Left lung (tissue), 10 donors: ENCODE measurements around the gene MINDY1. TPM values are rescaled to one million over a fixed set of nuclear protein-coding genes. Genes with fewer than 3 reads are reported as not detected.

Experiments used
- ATAC-seq: fragments of 200-7000 bp; cut with Tn5 transposase; one replicate; pipeline ENCODE4 v1.9.1; 2020; ENCODE audit warnings: moderate library complexity
- DNase-seq, 4 donors: peaks; one replicate each; pipeline ENCODE4 v3.0.0-alpha.2; 2013 to 2020
- H3K27ac ChIP-seq, 2 donors: fragments of 200-600 bp; sonication (generic) in 1 of 2; one replicate each; pipeline versions ENCODE4 v1.5.0 to v1.8.0; 2020 to 2021
- H3K27me3 ChIP-seq, 2 donors: fragments of 200-600 bp; sonication (generic) in 1 of 2; one replicate each; pipeline versions ENCODE4 v1.5.0 to v1.8.0; 2020 to 2021
- H3K36me3 ChIP-seq, 2 donors: fragments of 200-600 bp; sonication (generic) in 1 of 2; one replicate each; pipeline versions ENCODE4 v1.5.0 to v1.8.0; 2020 to 2021
- H3K4me1 ChIP-seq, 2 donors: fragments of 200-600 bp; one replicate each; pipeline ENCODE4 v1.8.0; 2021
- H3K4me3 ChIP-seq, 2 donors: fragments of 200-600 bp; sonication (generic) in 1 of 2; one replicate each; pipeline versions ENCODE4 v1.5.0 to v1.8.0; 2020 to 2021; ENCODE audit warnings: mild to moderate bottlenecking in 1 of 2
- H3K9me3 ChIP-seq, 2 donors: fragments of 200-600 bp; sonication (generic) in 1 of 2; one replicate each; pipeline versions ENCODE4 v1.5.0 to v1.8.0; 2020 to 2021
- intact Hi-C, 2 donors: fragments of 100-400 bp; cut with DNase I; formaldehyde crosslinking; loops; one replicate each; pipeline versions ENCODE4 v1.11.2 to v1.14.2; 2022
- polyA plus RNA-seq, 6 donors: library from polyadenylated mRNA; unstranded; fragments of 120-200 nt; gene quantifications; one replicate each; pipeline ENCODE4 v1.2.1, GENCODE V29; 2013; ENCODE audit not compliant: insufficient read length in 6 of 6
- total RNA-seq, 2 donors: library from RNA; stranded (reverse); fragmentation: NEBNext Ultra II Directional; extraction: Animal tissue kit (Norgen Biotek cat#: 25700); gene quantifications; one replicate each; pipeline ENCODE4 v1.2.1, GENCODE V29; 2021
- TF ChIP-seq, protein P1 (sequence below), 2 donors: fragments of 200-600 bp; sonication (generic) in 1 of 2; IDR thresholded peaks; one replicate each; pipeline versions ENCODE4 v1.5.0 to v1.8.0; 2021; ENCODE audit warnings: antibody characterized with exemption in 2 of 2
- donor health status: DM: no; HTN: yes; CAD: no.
- donor health status: DM: no; HTN: no; CAD: no.

Gene MINDY1
- total and polyA plus RNA-seq, 8 donors = 26.0 to 53.8 (median 45.2) TPM

GRCh38 chr1:151051356-151052009, 44.8 kb upstream of the MINDY1 start:
- peaks cover 12 to 64% of the 10 kb centered on the region in 2 donors for H3K36me3 ChIP-seq
- intact Hi-C loops = no loop called here
- ATAC-seq (no peak), DNase-seq (no peak)
- H3K27ac ChIP-seq = no peak overlapping the region
- TF ChIP-seq, protein P1, sequence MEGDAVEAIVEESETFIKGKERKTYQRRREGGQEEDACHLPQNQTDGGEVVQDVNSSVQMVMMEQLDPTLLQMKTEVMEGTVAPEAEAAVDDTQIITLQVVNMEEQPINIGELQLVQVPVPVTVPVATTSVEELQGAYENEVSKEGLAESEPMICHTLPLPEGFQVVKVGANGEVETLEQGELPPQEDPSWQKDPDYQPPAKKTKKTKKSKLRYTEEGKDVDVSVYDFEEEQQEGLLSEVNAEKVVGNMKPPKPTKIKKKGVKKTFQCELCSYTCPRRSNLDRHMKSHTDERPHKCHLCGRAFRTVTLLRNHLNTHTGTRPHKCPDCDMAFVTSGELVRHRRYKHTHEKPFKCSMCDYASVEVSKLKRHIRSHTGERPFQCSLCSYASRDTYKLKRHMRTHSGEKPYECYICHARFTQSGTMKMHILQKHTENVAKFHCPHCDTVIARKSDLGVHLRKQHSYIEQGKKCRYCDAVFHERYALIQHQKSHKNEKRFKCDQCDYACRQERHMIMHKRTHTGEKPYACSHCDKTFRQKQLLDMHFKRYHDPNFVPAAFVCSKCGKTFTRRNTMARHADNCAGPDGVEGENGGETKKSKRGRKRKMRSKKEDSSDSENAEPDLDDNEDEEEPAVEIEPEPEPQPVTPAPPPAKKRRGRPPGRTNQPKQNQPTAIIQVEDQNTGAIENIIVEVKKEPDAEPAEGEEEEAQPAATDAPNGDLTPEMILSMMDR (IDR thresholded peaks at IDR 0.05) = no peak
- H3K4me3 ChIP-seq = no peak overlapping the region
- H3K4me1 ChIP-seq = peaks cover 14 to 44% of the 10 kb centered on the region in 2 donors
- no peaks in the 10 kb centered on the region for H3K9me3 ChIP-seq
- H3K27me3 ChIP-seq = no peaks in the 10 kb centered on the region

- H3K27ac ChIP-seq = no peak overlapping the region
- no peaks in the 10 kb centered on the region for H3K27me3 ChIP-seq
- intact Hi-C loops = no loop called here
- no peak for DNase-seq
- H3K36me3 ChIP-seq = peaks cover 12 to 50% of the 10 kb centered on the region in 2 donors
- peaks cover 6 to 31% of the 10 kb centered on the region in 2 donors for H3K4me1 ChIP-seq
- TF ChIP-seq, protein P1 (IDR thresholded peaks at IDR 0.05) = no peak
- H3K4me3 ChIP-seq = no peak overlapping the region
- no peak for ATAC-seq
- H3K9me3 ChIP-seq = no peaks in the 10 kb centered on the region
These were observed 43.5 kb upstream of the MINDY1 start for GRCh38 chr1:151050051-151050688.

DNA sequence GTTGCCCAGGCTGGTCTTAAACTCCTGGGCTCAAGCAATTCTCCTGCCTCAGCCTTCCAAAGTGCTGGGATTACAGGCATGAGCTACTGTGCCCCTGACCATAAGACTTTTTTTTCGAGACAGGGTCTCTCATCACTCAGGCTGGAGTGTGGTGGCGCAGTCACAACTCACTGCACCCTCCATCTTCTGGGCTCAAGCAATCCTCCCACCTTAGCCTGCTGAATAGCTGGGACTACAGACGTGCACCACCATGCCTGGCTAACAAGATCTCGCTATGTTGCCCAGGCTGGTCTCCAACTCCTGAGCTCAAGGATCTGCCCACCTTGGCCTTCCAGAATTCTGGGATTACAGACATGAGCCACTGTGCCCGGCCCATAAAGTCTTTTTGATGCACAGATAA, 42.8 kb upstream of the MINDY1 start:
- peaks cover 6 to 28% of the 10 kb centered on the region in 2 donors for H3K4me1 ChIP-seq
- no peaks in the 10 kb centered on the region for H3K27me3 ChIP-seq
- no peak overlapping the region for H3K4me3 ChIP-seq
- DNase-seq (no peak), ATAC-seq (no peak)
- intact Hi-C loops = no loop called here
- no peaks in the 10 kb centered on the region for H3K9me3 ChIP-seq
- TF ChIP-seq, protein P1 (IDR thresholded peaks at IDR 0.05) = no peak
- H3K36me3 ChIP-seq = peaks cover 11 to 43% of the 10 kb centered on the region in 2 donors
- H3K27ac ChIP-seq = no peak overlapping the region

- ATAC-seq (no peak), DNase-seq (no peak)
- intact Hi-C loops = no loop called here
- Histone ChIP-seq H3K4me3 (peak overlapping the region; percentile 66 to 79), H3K27me3 (no peaks in the 10 kb centered on the region), H3K36me3 (peaks cover 4 to 35% of the 10 kb centered on the region in 2 donors), H3K4me1 (peaks cover 6 to 28% of the 10 kb centered on the region in 2 donors), H3K9me3 (no peaks in the 10 kb centered on the region), H3K27ac (peak overlapping the region; percentile 78 to 83)
- TF ChIP-seq, protein P1 (IDR thresholded peaks at IDR 0.05) = peak; percentile 8 to 47
These were observed 41.9 kb upstream of the MINDY1 start for GRCh38 chr1:151048645-151049032.

- Histone ChIP-seq H3K9me3 (no peaks in the 10 kb centered on the region), H3K27ac (peak overlapping the region; percentile 78 to 83), H3K27me3 (no peaks in the 10 kb centered on the region), H3K4me1 (peaks cover 6 to 28% of the 10 kb centered on the region in 2 donors), H3K4me3 (peak overlapping the region; percentile 66 to 79), H3K36me3 (peaks cover 4 to 31% of the 10 kb centered on the region in 2 donors)
- peak in 3 of 4 donors; percentile 73 to 91 (median 78) for DNase-seq
- intact Hi-C loops = no loop called here
- TF ChIP-seq, protein P1 (IDR thresholded peaks at IDR 0.05) = peak in 1 of 2 donors; percentile 34
- ATAC-seq = peak; percentile 87
These were observed 41.4 kb upstream of the MINDY1 start for GRCh38 chr1:151047925-151048644.
